IMR-90 (cell line): ENCODE results near the gene ARHGEF3.

Experiments
- CEBPB ChIP-seq: IDR thresholded peaks from 2 replicates; pipeline ENCODE4 v1.6.1; 2012; ENCODE audit warnings: low read depth, low read length, improper control_type of control experiment
- MAFK ChIP-seq: IDR thresholded peaks from 2 replicates; pipeline ENCODE4 v1.6.1; 2012; ENCODE audit warnings: low read depth, low read length, improper control_type of control experiment
- POLR2A ChIP-seq: IDR thresholded peaks from 2 replicates; pipeline ENCODE4 v1.6.1; 2012; ENCODE audit warnings: mild to moderate bottlenecking, low read depth, low read length
- RFX5 ChIP-seq: IDR thresholded peaks from 2 replicates; pipeline ENCODE4 v1.8.0; 2012; ENCODE audit warnings: low read depth, mild to moderate bottlenecking, low read length, moderate library complexity
- SMC3 ChIP-seq: fragments of 150-350 bp; IDR thresholded peaks from 2 replicates; pipeline ENCODE4 v1.6.1; 2016; ENCODE audit warnings: low read depth, mild to moderate bottlenecking, antibody characterized with exemption, low read length, moderate library complexity
- TF ChIP-seq, protein P1 (sequence below): conservative IDR thresholded peaks from 2 replicates; pipeline ENCODE4 v1.5.1; 2012; ENCODE audit warnings: mild to moderate bottlenecking, low read depth, low read length, improper control_type of control experiment
- TF ChIP-seq, protein P2 (sequence below): fragments of 150-350 bp; IDR thresholded peaks from 2 replicates; pipeline ENCODE4 v1.6.1; 2016; ENCODE audit warnings: low read depth, mild to moderate bottlenecking, low read length, moderate library complexity, borderline replicate concordance

DNA sequence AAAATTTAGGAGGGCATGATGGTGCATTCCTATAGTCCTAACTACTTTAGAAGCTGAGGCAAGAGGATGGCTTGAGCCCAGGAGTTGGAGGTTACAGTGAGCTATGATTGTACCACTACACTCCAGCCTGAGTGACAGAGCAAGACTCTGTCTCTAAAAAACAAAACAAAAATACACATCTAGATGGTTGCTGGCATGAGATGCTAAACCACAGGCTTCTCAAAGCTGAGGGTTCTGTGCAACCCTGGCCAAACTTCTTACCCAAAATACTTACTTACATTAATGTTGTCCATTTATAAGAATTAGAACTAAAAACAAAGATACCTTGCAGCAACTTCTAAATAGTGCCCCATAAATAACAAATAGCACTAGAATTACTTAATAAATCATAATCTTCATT lies 14.3 kb upstream of the ARHGEF3 start:
- TF ChIP-seq, protein P1, sequence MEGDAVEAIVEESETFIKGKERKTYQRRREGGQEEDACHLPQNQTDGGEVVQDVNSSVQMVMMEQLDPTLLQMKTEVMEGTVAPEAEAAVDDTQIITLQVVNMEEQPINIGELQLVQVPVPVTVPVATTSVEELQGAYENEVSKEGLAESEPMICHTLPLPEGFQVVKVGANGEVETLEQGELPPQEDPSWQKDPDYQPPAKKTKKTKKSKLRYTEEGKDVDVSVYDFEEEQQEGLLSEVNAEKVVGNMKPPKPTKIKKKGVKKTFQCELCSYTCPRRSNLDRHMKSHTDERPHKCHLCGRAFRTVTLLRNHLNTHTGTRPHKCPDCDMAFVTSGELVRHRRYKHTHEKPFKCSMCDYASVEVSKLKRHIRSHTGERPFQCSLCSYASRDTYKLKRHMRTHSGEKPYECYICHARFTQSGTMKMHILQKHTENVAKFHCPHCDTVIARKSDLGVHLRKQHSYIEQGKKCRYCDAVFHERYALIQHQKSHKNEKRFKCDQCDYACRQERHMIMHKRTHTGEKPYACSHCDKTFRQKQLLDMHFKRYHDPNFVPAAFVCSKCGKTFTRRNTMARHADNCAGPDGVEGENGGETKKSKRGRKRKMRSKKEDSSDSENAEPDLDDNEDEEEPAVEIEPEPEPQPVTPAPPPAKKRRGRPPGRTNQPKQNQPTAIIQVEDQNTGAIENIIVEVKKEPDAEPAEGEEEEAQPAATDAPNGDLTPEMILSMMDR = no peak
- TF ChIP-seq MAFK = no peak
- no peak for TF ChIP-seq POLR2A
- TF ChIP-seq, protein P2, sequence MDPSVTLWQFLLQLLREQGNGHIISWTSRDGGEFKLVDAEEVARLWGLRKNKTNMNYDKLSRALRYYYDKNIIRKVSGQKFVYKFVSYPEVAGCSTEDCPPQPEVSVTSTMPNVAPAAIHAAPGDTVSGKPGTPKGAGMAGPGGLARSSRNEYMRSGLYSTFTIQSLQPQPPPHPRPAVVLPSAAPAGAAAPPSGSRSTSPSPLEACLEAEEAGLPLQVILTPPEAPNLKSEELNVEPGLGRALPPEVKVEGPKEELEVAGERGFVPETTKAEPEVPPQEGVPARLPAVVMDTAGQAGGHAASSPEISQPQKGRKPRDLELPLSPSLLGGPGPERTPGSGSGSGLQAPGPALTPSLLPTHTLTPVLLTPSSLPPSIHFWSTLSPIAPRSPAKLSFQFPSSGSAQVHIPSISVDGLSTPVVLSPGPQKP = no peak
- TF ChIP-seq SMC3 = no peak
- no peak for TF ChIP-seq CEBPB
- no peak for TF ChIP-seq RFX5
